ENCODE results near the gene ZNF827.

The ZNF827 gene

DNA sequence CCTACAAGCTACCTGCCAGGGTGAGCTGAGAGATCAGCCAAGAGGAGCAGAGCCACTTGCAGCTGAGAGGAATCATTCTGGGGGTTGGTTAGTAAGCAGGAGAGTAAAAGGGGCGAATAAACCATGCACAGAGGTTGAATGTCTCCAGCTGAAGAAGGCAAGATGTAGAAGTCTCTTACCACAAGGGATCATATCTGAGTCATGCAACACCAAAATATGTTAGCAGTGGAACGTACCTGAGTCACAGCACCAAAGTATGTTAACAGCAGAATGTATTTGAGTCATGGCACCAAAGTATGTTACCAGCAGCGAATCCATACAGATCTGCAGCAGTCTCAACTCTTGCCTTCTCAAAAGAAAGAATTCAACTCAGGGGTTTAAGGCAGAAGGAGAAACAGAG is 228.8 kb downstream of the ZNF827 start:
- in situ Hi-C loops (cut with MboI; ENCODE audit: low pct_unique_long_range_greater_than_20kb, low sequenced_read_pairs) = no loop called here

DNA sequence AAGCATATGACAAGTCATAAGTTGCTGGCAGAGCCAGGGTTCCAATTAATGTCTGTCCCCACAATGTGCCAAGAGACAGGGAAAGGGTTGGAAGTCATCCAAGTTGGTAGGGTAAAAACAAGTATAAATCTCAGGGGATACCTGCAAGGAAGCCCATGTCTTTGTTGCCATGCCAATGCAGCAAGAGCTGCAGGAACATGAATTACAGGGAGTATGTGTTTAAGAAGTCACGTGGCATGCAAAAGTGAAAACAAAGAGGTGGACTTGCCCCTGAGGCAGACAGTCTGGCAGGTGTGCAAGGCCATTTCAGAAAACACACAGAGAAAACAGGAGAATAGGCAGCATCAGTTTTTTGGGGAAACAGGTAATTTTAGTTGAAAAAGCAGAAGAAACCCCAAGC is 229.3 kb downstream of the ZNF827 start:
- in situ Hi-C loops (cut with MboI; ENCODE audit: low pct_unique_long_range_greater_than_20kb, low sequenced_read_pairs) = no loop called here
- no peak for DNase-seq

More for the DNA sequence above, 228.8 kb downstream of the ZNF827 start:
- no peak for DNase-seq

All from KBM-7 (cell line).